HEK293 (cell line): Measurements from ENCODE around the gene FSD1.
A peak's percentile ranks its signal among the peaks of the same experiment; 100 is the strongest.

Source experiments
- CTCF ChIA-PET: fragments of 350-600 bp; formaldehyde crosslinking; extraction: SDS; loops from one replicate; lab custom pipeline; 2021; ENCODE audit warnings: antibody characterized with exemption; lab: Yijun Ruan, JAX
- POLR2A ChIA-PET: fragments of 300-600 bp; formaldehyde crosslinking; extraction: SDS; loops from one replicate; lab custom pipeline; 2020; ENCODE audit warnings: antibody characterized with exemption, inconsistent platforms; lab: Yijun Ruan, JAX
- H3K27ac ChIP-seq: fragments of 200-500 bp; sonication (Bioruptor generic); 2 replicates; pipeline ENCODE4 v1.5.1; 2014; ENCODE audit warnings: low read depth, low read length, control low read depth, inconsistent platforms; ENCODE audit errors: extremely low read depth
- H3K36me3 ChIP-seq, 2 experiments: fragments of 200-500 bp in 1 of 2; sonication (Bioruptor generic) in 1 of 2; 1 replicate in 1 of 2; 2 replicates in 1 of 2; pipeline ENCODE4 v1.5.1; 2014 to 2017; ENCODE audit warnings: inconsistent platforms in 2 of 2, low read length in 2 of 2; ENCODE audit not compliant: control insufficient read depth in 2 of 2, insufficient read depth in 1 of 2
- H3K4me1 ChIP-seq: fragments of 200-500 bp; sonication (Bioruptor generic); 2 replicates; pipeline ENCODE4 v1.5.1; 2014; ENCODE audit warnings: mild to moderate bottlenecking, low read length, inconsistent platforms; ENCODE audit not compliant: control insufficient read depth, insufficient read depth
- H3K4me3 ChIP-seq: 2 replicates; pipeline ENCODE4 v1.5.1; 2011; ENCODE audit warnings: low read depth, mild to moderate bottlenecking, control low read depth, low read length, moderate library complexity
- H3K9me3 ChIP-seq: fragments of 200-500 bp; sonication (Bioruptor generic); 2 replicates; pipeline ENCODE4 v1.5.1; 2014; ENCODE audit warnings: low read depth, low read length, inconsistent platforms; ENCODE audit not compliant: control insufficient read depth, insufficient read depth
- BCL6B ChIP-seq: fragments of 450-650 bp; formaldehyde crosslinking; IDR thresholded peaks from 2 replicates; pipeline ENCODE4 v1.5.1; 2017; ENCODE audit warnings: missing biosample characterization, missing genetic modification characterization
- HOXC10 ChIP-seq: sonication (generic); formaldehyde crosslinking; IDR thresholded peaks from 2 replicates; pipeline ENCODE4 v1.8.1; 2023; ENCODE audit warnings: mild to moderate bottlenecking, missing genetic modification reagents
- KLF1 ChIP-seq: fragments of 450-650 bp; formaldehyde crosslinking; IDR thresholded peaks from 2 replicates; pipeline ENCODE4 v1.5.1; 2016; ENCODE audit warnings: missing biosample characterization, missing genetic modification characterization
- KLF8 ChIP-seq: fragments of 450-650 bp; formaldehyde crosslinking; IDR thresholded peaks from 2 replicates; pipeline ENCODE4 v1.5.1; 2016; ENCODE audit warnings: missing biosample characterization, missing genetic modification characterization
- KLF9 ChIP-seq: fragments of 450-650 bp; formaldehyde crosslinking; IDR thresholded peaks from 2 replicates; pipeline ENCODE4 v1.5.1; 2016; ENCODE audit warnings: missing biosample characterization, missing genetic modification characterization, low read depth
- SP2 ChIP-seq: fragments of 450-650 bp; formaldehyde crosslinking; IDR thresholded peaks from 2 replicates; pipeline ENCODE4 v1.5.1; 2016; ENCODE audit warnings: missing biosample characterization, missing genetic modification characterization
- SP3 ChIP-seq: fragments of 450-650 bp; formaldehyde crosslinking; IDR thresholded peaks from 2 replicates; pipeline ENCODE4 v1.5.1; 2016; ENCODE audit warnings: missing biosample characterization, missing genetic modification characterization
- YY1 ChIP-seq: fragments of 450-650 bp; formaldehyde crosslinking; IDR thresholded peaks from 2 replicates; pipeline ENCODE4 v1.5.1; 2018; ENCODE audit warnings: missing biosample characterization, missing genetic modification characterization
- ZBTB48 ChIP-seq: fragments of 450-650 bp; formaldehyde crosslinking; IDR thresholded peaks from 2 replicates; pipeline ENCODE4 v1.5.1; 2016; ENCODE audit warnings: missing biosample characterization, missing genetic modification characterization
- ZFP41 ChIP-seq: fragments of 450-650 bp; formaldehyde crosslinking; IDR thresholded peaks from 2 replicates; pipeline ENCODE4 v1.5.1; 2016; ENCODE audit warnings: missing biosample characterization, missing genetic modification characterization, borderline replicate concordance
- ZNF132 ChIP-seq: fragments of 450-650 bp; formaldehyde crosslinking; IDR thresholded peaks from 2 replicates; pipeline ENCODE4 v1.5.1; 2017; ENCODE audit warnings: missing biosample characterization, missing genetic modification characterization, borderline replicate concordance
- ZNF19 ChIP-seq: fragments of 450-650 bp; formaldehyde crosslinking; IDR thresholded peaks from 2 replicates; pipeline ENCODE4; 2016; ENCODE audit warnings: missing biosample characterization, missing genetic modification characterization, low read depth
- ZNF366 ChIP-seq: fragments of 450-650 bp; formaldehyde crosslinking; conservative IDR thresholded peaks from 2 replicates; pipeline ENCODE4 v1.5.1; 2016; ENCODE audit warnings: missing biosample characterization, missing genetic modification characterization
- ZNF561 ChIP-seq: fragments of 450-650 bp; IDR thresholded peaks from 2 replicates; pipeline ENCODE4 v1.5.1; 2018; ENCODE audit warnings: missing biosample characterization, missing genetic modification characterization, borderline replicate concordance
- ZNF600 ChIP-seq: fragments of 450-650 bp; formaldehyde crosslinking; IDR thresholded peaks from 2 replicates; pipeline ENCODE4 v1.5.1; 2016; ENCODE audit warnings: missing biosample characterization, missing genetic modification characterization
- ZNF610 ChIP-seq: fragments of 450-650 bp; formaldehyde crosslinking; IDR thresholded peaks from 2 replicates; pipeline ENCODE4 v1.5.1; 2016; ENCODE audit warnings: missing biosample characterization, missing genetic modification characterization, borderline replicate concordance
- ZNF670 ChIP-seq: fragments of 450-650 bp; formaldehyde crosslinking; IDR thresholded peaks from 2 replicates; pipeline ENCODE4 v1.5.1; 2016; ENCODE audit warnings: missing biosample characterization, missing genetic modification characterization, low read depth
- TF ChIP-seq, protein P1 (sequence below): fragments of 450-650 bp; formaldehyde crosslinking; IDR thresholded peaks from 2 replicates; pipeline ENCODE4 v1.5.1; 2016; ENCODE audit warnings: missing biosample characterization, missing genetic modification characterization
- TF ChIP-seq, protein P2 (sequence below): fragments of 450-650 bp; formaldehyde crosslinking; IDR thresholded peaks from 2 replicates; pipeline ENCODE4 v1.5.1; 2016; ENCODE audit warnings: missing biosample characterization, missing genetic modification characterization

Gene FSD1

GRCh38 chr19:4326837-4327251 lies 22.4 kb downstream of the FSD1 start:
- POLR2A ChIA-PET = interaction anchor here (3.8 kb wide), 1 partner anchor 16 kb away, joined by 16 read pairs; the partner anchor contains the start of gene MPND
- CTCF ChIA-PET = no interaction called here
- H3K4me1 ChIP-seq = no peaks in the 10 kb centered on the region
- H3K4me3 ChIP-seq = no peak overlapping the region
- no peaks in the 10 kb centered on the region for H3K9me3 ChIP-seq
- H3K27ac ChIP-seq = no peak overlapping the region
- H3K36me3 ChIP-seq = no peaks in the 10 kb centered on the region
- TF ChIP-seq ZNF132 (tag by site-specific recombination) (no peak), ZNF610 (tag by site-specific recombination) (no peak), ZBTB48 (peak; percentile 9; the same call in 1 of the 2 replicates), ZNF561 (tag by site-specific recombination) (no peak), ZNF600 (no peak), SP2 (tag by site-specific recombination) (peak; percentile 6), KLF9 (tag by site-specific recombination) (peak; percentile 58)

GRCh38 chr19:4327252-4327876 lies 23.0 kb downstream of the FSD1 start:
- Histone ChIP-seq H3K27ac (no peak overlapping the region), H3K36me3 (no peaks in the 10 kb centered on the region), H3K4me3 (no peak overlapping the region), H3K4me1 (no peaks in the 10 kb centered on the region), H3K9me3 (no peaks in the 10 kb centered on the region)
- TF ChIP-seq SP3 (peak; percentile 31), YY1 (no peak), SP2 (tag by site-specific recombination) (peak; percentile 52), KLF8 (tag by site-specific recombination) (peak; percentile 63; the same call in 1 of the 2 replicates), KLF1 (0 out of 2 replicates have a peak, but pooled peaks have one; percentile 71)
- TF ChIP-seq, protein P1, sequence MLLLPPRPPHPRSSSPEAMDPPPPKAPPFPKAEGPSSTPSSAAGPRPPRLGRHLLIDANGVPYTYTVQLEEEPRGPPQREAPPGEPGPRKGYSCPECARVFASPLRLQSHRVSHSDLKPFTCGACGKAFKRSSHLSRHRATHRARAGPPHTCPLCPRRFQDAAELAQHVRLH (tag by site-specific recombination) = no peak
- ChIA-PET CTCF (no interaction called here), POLR2A (interaction anchor here (1.2 kb wide), 1 partner anchor 16 kb away, joined by 10 read pairs; the partner anchor contains the start of gene MPND)

DNA sequence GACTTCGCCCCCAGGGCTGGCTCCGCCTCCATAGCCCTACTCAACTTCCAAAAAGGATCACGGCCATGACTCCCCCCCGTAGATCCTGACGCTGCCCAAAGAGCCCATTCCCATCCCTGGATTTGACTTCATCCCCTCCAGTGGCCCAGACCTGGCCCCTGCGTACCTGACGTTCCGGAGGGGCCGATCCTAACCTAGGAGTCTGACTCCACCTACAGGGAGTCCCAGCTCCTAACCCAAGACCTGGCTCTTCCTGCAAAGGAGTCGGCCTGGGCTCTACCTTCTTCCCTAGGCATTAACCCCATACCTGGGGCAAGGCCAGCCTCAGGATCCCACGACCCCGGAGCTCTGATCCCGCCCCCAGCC lies 23.5 kb downstream of the FSD1 start:
- POLR2A ChIA-PET = interaction anchor here (0.6 to 1.2 kb wide), 2 partner anchors 9 to 15 kb away, joined by 3 to 10 read pairs; partner anchors contain the start of gene MPND
- CTCF ChIA-PET = interaction anchor here (0.8 kb wide), 1 partner anchor 61 kb away, joined by 4 read pairs; no protein-coding TSS in a partner anchor
- Histone ChIP-seq H3K36me3 (no peaks in the 10 kb centered on the region), H3K9me3 (no peaks in the 10 kb centered on the region), H3K4me1 (no peaks in the 10 kb centered on the region), H3K27ac (no peak overlapping the region), H3K4me3 (no peak overlapping the region)
- TF ChIP-seq HOXC10 (no peak), ZNF600 (no peak), BCL6B (tag by site-specific recombination) (no peak), ZNF670 (no peak), ZNF19 (tag by site-specific recombination) (no peak), ZFP41 (tag by site-specific recombination) (no peak), ZNF366 (tag by site-specific recombination) (no peak)
- TF ChIP-seq, protein P2, sequence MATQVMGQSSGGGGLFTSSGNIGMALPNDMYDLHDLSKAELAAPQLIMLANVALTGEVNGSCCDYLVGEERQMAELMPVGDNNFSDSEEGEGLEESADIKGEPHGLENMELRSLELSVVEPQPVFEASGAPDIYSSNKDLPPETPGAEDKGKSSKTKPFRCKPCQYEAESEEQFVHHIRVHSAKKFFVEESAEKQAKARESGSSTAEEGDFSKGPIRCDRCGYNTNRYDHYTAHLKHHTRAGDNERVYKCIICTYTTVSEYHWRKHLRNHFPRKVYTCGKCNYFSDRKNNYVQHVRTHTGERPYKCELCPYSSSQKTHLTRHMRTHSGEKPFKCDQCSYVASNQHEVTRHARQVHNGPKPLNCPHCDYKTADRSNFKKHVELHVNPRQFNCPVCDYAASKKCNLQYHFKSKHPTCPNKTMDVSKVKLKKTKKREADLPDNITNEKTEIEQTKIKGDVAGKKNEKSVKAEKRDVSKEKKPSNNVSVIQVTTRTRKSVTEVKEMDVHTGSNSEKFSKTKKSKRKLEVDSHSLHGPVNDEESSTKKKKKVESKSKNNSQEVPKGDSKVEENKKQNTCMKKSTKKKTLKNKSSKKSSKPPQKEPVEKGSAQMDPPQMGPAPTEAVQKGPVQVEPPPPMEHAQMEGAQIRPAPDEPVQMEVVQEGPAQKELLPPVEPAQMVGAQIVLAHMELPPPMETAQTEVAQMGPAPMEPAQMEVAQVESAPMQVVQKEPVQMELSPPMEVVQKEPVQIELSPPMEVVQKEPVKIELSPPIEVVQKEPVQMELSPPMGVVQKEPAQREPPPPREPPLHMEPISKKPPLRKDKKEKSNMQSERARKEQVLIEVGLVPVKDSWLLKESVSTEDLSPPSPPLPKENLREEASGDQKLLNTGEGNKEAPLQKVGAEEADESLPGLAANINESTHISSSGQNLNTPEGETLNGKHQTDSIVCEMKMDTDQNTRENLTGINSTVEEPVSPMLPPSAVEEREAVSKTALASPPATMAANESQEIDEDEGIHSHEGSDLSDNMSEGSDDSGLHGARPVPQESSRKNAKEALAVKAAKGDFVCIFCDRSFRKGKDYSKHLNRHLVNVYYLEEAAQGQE (tag by site-specific recombination) = no peak
